ENCODE results near the gene ISG15. TPM values are rescaled to one million over a fixed set of nuclear protein-coding genes. Genes with fewer than 3 reads are reported as not detected.
A peak's percentile ranks its signal among the peaks of the same experiment; 100 is the strongest.

The ISG15 gene
- total RNA-seq (2022) (165 and 522 TPM in 2 replicates), Bru-seq, nascent RNA (percentile 64 among the genes with signal in this experiment), BruChase-seq, experiment 1, labeled RNA remaining after a 6-hour chase (percentile 82 among the genes with signal in this experiment), BruChase-seq, experiment 2, labeled RNA remaining after a 2-hour chase (percentile 70 among the genes with signal in this experiment)
- long read RNA-seq, transcript ISG15-201 (2 exons, 711 nt) = major isoform, 1,230 of 1,284 reads
- long read RNA-seq, partial matches to known transcripts = 0 of 1,284 reads
- long read RNA-seq, other reads (novel, unspliced or antisense) = 53 of 1,284 reads

- no peaks in the 10 kb centered on the region for H3K9me3 Mint-ChIP-seq (ENCODE audit: low read depth, unreplicated experiment)
- intact Hi-C loops (cut with micrococcal nuclease; ENCODE audit: unreplicated experiment) = no loop called here
- peaks cover 15% of the 10 kb centered on the region for H3K4me1 Mint-ChIP-seq (ENCODE audit: low read depth, unreplicated experiment)
- no peak for TF ChIP-seq CTCF (IDR thresholded peaks at IDR 0.05; ENCODE audit: unreplicated experiment)
- H3K27me3 Mint-ChIP-seq (ENCODE audit: unreplicated experiment) = no peaks in the 10 kb centered on the region
- H3K36me3 Mint-ChIP-seq (ENCODE audit: insufficient read depth, unreplicated experiment) = peaks cover 18% of the 10 kb centered on the region
- CTCF ChIA-PET = interaction anchor here (0.6 to 1.6 kb wide), 4 partner anchors 17 to 61 kb away, joined by 3 to 5 read pairs (median 4); partner anchors contain the start of gene RNF223
- peak within 1 kb of the TSS; percentile 93 for H3K27ac Mint-ChIP-seq (ENCODE audit: unreplicated experiment)
- H3K4me3 Mint-ChIP-seq (ENCODE audit: low read depth, unreplicated experiment) = peak within 1 kb of the TSS; percentile 90
- BruUV-seq (replicated peaks) = no TSS peak
- DNase-seq = peak; percentile 87
Observed at GRCh38 chr1:1013105-1013921, at the start of gene ISG15. TSS of gene ISG15 (plus strand) at chr1:1013497. CDS start at chr1:1013574, 77 bp downstream.

- no peak overlapping the region for H3K4me3 Mint-ChIP-seq (ENCODE audit: low read depth, unreplicated experiment)
- no peaks in the 10 kb centered on the region for H3K27me3 Mint-ChIP-seq (ENCODE audit: unreplicated experiment)
- no peak for TF ChIP-seq CTCF (IDR thresholded peaks at IDR 0.05; ENCODE audit: unreplicated experiment)
- BruUV-seq (replicated peaks) = no TSS peak
- no peak for DNase-seq
- CTCF ChIA-PET = no interaction called here
- peaks cover 27% of the 10 kb centered on the region for H3K36me3 Mint-ChIP-seq (ENCODE audit: insufficient read depth, unreplicated experiment)
- no peak overlapping the region for H3K27ac Mint-ChIP-seq (ENCODE audit: unreplicated experiment)
- no peaks in the 10 kb centered on the region for H3K9me3 Mint-ChIP-seq (ENCODE audit: low read depth, unreplicated experiment)
- H3K4me1 Mint-ChIP-seq (ENCODE audit: low read depth, unreplicated experiment) = no peaks in the 10 kb centered on the region
- intact Hi-C loops (cut with micrococcal nuclease; ENCODE audit: unreplicated experiment) = no loop called here
Observed at GRCh38 chr1:963746-964525, 49.4 kb upstream of the ISG15 start.

- no peak for TF ChIP-seq CTCF (IDR thresholded peaks at IDR 0.05; ENCODE audit: unreplicated experiment)
- Mint-ChIP-seq H3K4me3 (ENCODE audit: low read depth, unreplicated experiment) (no peak overlapping the region), H3K27me3 (ENCODE audit: unreplicated experiment) (no peaks in the 10 kb centered on the region), H3K27ac (ENCODE audit: unreplicated experiment) (no peak overlapping the region), H3K36me3 (ENCODE audit: insufficient read depth, unreplicated experiment) (peaks cover 19% of the 10 kb centered on the region), H3K4me1 (ENCODE audit: low read depth, unreplicated experiment) (no peaks in the 10 kb centered on the region), H3K9me3 (ENCODE audit: low read depth, unreplicated experiment) (no peaks in the 10 kb centered on the region)
- intact Hi-C loops (cut with micrococcal nuclease; ENCODE audit: unreplicated experiment) = no loop called here
- no TSS peak for BruUV-seq (replicated peaks)
- DNase-seq = no peak
- CTCF ChIA-PET = no interaction called here
Observed at GRCh38 chr1:964691-965525, 48.4 kb upstream of the ISG15 start.

Data from Calu3 (cell line).